Measurements from ENCODE around the gene TSPAN5. TPM values are rescaled to one million over a fixed set of nuclear protein-coding genes. Genes with fewer than 3 reads are reported as not detected.

The TSPAN5 gene
- total RNA-seq, 1 donor from 2014 or later, result 24.9 TPM

- DNase-seq (ENCODE audit: low read depth), result peak; percentile 50
- H3K4me3 ChIP-seq (ENCODE audit: low read depth, low read length), result peak overlapping the region; percentile 76
- TF ChIP-seq CTCF (conservative IDR thresholded peaks at IDR 0.05; ENCODE audit: low read depth, low read length), result no peak
These were observed 702 bp downstream of the TSPAN5 start for GRCh38 chr4:98657531-98658286.

- no peak for TF ChIP-seq CTCF (conservative IDR thresholded peaks at IDR 0.05; ENCODE audit: low read depth, low read length)
- no peak for DNase-seq (ENCODE audit: low read depth)
- peak overlapping the region; percentile 76 for H3K4me3 ChIP-seq (ENCODE audit: low read depth, low read length)
These were observed 1.5 kb downstream of the TSPAN5 start for GRCh38 chr4:98656886-98657285.

GRCh38 chr4:98656443-98656842 lies 2.0 kb downstream of the TSPAN5 start:
- TF ChIP-seq CTCF (conservative IDR thresholded peaks at IDR 0.05; ENCODE audit: low read depth, low read length), result no peak
- DNase-seq (ENCODE audit: low read depth), result no peak
- H3K4me3 ChIP-seq (ENCODE audit: low read depth, low read length), result no peak overlapping the region

- DNase-seq (ENCODE audit: low read depth), result peak; percentile 56
- H3K4me3 ChIP-seq (ENCODE audit: low read depth, low read length), result no peak overlapping the region
- no peak for TF ChIP-seq CTCF (conservative IDR thresholded peaks at IDR 0.05; ENCODE audit: low read depth, low read length)
These were observed 4.2 kb downstream of the TSPAN5 start for GRCh38 chr4:98653890-98654867.

GRCh38 chr4:98652996-98653395 lies 5.4 kb downstream of the TSPAN5 start:
- no peak for TF ChIP-seq CTCF (conservative IDR thresholded peaks at IDR 0.05; ENCODE audit: low read depth, low read length)
- H3K4me3 ChIP-seq (ENCODE audit: low read depth, low read length), result no peak overlapping the region
- DNase-seq (ENCODE audit: low read depth), result no peak

- TF ChIP-seq CTCF (conservative IDR thresholded peaks at IDR 0.05; ENCODE audit: low read depth, low read length), result no peak
- no peak for DNase-seq (ENCODE audit: low read depth)
- H3K4me3 ChIP-seq (ENCODE audit: low read depth, low read length), result no peak overlapping the region
These were observed 9.8 kb downstream of the TSPAN5 start for GRCh38 chr4:98648602-98649001.

All from epithelial cell of proximal tubule (primary cell).